NCI-H524 treated with DMSO at 0.1 percent for 48 hours (cell line): ENCODE data around the gene AGBL5.
"Not testable (repeated sequence)": the region's sequence is repeated elsewhere in the genome, so short reads cannot be mapped to it uniquely, and the experiment has no call there.

Source experiments
- DNase-seq: peaks from one replicate; lab custom pipeline; 2025; lab: John Stamatoyannopoulos, UW

Gene AGBL5

DNA sequence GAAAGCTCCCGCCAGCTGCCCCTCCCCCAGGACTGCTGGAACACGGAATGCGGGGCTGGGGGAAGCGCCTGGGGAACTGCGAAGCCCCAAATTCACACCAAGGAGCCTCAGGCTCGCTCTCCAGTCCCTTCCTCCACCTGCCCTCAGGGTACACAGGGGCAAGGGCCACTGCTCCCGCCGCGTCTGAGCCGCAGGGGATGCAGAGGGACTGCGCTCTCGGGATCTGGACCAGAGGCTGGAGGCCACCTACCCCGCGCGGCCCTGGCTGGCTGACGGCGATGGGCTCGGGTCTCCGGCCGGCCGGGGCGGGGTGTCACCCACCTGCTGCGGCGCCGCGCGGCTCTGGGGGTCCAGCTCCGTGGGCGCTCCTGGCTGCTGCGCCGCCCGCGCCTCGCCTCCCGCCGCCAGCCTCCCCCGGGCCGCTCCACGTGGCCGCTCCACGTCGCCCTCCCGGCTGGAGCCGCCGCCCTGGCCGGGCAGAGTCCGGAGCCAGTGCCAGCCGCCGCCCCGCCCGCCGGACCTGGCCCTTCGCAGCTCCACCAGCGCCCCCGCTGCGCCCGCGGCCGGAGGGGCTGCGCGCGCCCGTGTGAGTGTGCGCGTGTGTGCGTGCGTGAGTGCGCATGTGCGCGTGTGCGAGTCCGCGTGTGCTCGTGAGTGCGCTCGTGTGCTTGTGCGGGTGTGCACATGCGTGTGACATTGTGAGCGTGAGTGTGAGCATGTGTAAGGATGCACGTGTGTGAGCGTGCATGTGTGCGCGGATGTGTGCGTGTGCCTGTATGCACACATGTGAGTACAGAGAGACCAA, 67.3 kb downstream of the AGBL5 start, which contains the start of gene CGREF1:
CGREF1 (minus strand) TSS at position 604 of the 805 bp plus-strand sequence. CDS start 14,762 bp downstream, outside the sequence.
- DNase-seq: no peak

- not testable (repeated sequence) for DNase-seq
These were observed 67.8 kb downstream of the AGBL5 start for GRCh38 chr2:27119330-27119670.
